ENCODE data around the gene CCDC102B.
"Not testable (repeated sequence)": the region's sequence is repeated elsewhere in the genome, so short reads cannot be mapped to it uniquely, and the experiment has no call there.

Gene CCDC102B

DNA sequence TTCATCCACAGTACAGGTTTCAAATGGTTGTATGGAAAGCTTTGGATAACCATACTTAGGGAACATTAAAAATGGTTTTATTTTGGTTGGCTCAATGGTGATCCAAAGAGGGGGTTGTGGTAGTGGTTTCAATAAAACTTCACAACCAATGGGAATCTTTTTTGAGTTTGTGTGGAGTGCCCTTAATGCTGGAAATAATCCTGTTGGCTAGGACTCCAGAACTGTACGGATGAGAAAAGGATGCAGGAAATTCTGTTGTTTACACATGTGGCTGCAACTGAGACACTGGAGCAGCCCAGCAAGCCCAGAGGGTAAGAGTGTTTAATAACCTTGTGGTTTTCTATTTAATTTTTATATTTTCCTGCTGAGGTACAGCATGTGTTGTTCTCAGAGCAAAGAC lies at the start of gene CCDC102B:
CCDC102B (plus strand) TSS at position 210 of the 400 bp plus-strand sequence. CDS start 38,684 bp downstream, outside the sequence.
- DNase-seq (ENCODE audit: low read depth) = no peak

DNA sequence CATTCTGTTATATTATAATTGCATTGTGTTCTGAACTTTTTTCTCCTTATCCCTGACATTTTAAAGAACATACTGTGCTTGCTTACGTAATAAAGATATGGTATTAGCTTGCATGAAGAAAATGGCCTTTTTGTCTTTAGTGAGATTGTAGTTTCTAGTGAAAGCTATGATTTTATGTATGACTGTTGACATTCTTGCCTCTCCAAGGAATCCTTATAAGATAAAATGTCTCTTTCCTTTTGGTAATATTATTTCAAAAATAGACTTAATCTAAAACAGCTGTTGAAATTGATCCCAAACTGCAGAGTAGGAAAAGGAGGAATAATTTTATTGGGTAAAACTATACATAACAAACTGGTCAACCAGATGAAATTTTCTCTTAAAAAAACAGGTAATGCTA lies 40.8 kb upstream of the CCDC102B start:
- DNase-seq (ENCODE audit: low read depth) = no peak

DNA sequence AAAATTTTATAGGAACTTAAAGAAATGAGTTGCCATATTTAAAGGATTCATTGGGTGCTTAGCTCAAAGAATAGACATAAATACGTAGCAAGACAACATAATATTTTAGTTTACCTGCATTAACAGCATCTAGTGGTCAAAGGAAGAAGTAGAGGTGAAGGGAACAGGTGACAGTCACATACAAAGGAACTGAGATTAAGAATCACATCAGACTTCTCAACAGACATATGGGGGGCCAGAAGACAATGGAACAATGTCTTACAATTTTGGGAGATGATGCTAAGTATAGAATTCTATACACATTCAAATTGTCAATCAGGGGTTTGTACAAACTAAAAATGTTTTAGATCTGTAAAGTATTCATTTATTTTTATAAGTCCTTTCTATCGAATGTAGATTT lies 38.6 kb upstream of the CCDC102B start:
- DNase-seq (ENCODE audit: low read depth) = no peak

DNA sequence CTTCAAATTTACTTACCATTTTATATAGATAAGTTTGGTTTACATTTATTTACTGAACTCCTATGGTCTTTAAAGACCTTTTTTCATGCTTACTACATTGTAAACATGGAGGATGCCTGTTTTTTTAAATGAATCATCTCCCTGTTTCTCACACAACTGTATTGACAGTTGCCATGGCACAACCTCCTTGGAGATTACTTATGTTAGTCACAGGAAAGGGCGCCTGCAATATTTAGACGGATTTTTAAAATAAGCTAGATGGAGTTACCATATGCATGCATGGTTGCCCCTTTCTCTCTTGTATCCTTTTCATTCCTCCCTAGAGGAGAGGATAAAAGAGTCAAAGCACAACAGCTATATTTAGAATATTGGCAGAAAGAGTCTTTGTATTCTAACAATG lies 34.8 kb upstream of the CCDC102B start:
- no peak for DNase-seq (ENCODE audit: low read depth)

DNA sequence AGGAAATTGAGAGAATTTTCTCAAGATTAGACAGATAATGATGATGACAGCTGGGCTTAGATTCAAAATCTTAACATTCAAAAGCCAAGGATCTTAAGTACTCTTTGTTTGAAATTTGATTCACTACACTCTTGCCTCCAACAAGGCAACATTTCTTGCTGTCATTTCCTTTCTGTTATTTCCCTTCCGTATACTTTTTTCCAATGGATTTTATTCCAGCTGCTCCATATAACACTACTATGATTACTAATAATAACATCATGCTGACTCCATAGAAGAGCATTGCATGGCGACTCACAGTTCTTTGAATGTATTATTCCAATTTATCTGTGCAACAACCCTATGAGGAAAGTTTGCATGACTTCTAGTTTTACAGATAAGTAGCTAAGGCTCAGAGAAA lies 33.9 kb upstream of the CCDC102B start:
- no peak for DNase-seq (ENCODE audit: low read depth)

DNA sequence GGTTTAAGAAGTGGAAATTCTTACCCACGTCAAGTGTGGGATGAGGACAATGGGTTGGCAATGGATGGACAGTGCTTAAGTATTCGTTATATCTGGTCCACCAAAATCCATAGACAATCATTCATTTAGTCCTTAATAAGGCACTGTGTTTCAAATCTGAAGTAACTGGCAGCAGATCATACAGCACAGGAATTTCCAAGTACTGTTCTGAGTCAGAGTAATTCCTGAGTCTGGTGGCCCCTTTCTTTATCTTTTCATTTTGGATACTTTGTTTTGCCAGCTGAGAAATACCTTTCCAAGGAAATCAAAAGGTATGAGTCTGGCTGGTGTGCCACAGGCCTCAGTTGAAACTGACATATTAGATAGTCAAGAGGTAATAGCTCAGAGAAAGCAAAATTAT lies 31.4 kb upstream of the CCDC102B start:
- DNase-seq (ENCODE audit: low read depth) = no peak

DNA sequence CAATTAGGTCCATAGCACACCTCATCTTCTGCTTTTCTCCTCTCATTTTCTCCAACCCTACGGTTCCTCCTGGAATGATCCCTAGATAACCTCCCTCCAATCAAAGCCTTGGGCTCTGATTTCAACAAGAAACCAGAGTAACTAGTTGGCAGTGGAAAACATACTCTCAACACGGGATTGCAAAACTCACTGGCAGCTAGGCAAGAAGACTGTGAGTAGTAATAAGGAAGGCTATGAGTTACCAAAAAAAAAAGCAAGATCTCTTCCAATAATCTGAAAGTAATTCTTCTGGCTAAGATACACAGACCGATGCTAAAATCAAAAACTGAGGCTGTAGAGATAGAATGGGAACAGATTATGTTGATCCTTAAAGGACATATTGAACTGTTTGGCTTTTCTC lies 28.4 kb upstream of the CCDC102B start:
- DNase-seq (ENCODE audit: low read depth) = no peak

DNA sequence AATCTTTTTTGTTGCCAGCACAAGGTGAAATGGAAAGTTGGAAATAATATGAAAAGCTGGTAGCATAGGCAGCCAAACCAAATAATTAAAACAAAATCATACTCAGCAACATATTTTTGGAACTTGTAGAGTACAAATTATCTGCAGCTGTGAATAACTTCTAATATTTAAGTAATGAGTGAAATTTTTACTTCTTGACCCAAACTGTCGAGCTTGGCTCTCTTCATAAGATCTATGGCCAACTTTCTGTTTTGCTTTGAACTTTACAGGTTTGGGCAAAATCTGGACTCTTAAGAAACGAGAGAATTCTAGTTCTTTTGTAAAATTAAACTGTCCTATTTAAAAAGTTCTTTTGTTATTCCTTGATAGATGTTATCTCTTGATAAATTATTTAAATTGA lies 25.6 kb upstream of the CCDC102B start:
- no peak for DNase-seq (ENCODE audit: low read depth)

DNA sequence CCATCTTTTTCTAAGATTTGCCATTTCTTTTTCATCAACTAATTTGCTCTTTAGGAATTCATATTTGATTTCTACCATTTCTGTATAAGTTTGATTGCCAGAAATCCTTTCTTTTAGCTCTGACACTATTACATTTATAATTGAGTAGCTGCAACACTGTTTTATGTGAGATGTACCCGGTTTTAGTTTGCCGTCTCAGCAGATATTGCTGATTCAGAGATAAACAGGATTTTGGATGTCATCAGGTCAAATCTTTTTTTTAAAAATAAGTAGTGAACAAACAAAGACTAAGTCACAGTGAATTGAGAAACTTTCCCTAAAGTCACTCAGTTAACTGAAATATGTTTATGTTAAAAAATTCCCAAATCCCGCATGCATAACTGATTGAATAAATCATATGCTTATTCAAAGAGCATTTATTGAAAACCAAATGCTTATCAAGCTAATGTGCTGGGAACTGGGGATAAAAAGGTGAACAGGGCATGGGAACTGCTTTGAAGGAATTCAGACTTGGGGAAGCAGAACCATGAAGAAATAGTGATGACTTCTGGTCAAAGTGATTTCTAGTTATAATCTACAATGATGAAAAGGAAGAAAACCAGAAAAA lies 19.5 kb upstream of the CCDC102B start:
- no peak for DNase-seq (ENCODE audit: low read depth)

DNA sequence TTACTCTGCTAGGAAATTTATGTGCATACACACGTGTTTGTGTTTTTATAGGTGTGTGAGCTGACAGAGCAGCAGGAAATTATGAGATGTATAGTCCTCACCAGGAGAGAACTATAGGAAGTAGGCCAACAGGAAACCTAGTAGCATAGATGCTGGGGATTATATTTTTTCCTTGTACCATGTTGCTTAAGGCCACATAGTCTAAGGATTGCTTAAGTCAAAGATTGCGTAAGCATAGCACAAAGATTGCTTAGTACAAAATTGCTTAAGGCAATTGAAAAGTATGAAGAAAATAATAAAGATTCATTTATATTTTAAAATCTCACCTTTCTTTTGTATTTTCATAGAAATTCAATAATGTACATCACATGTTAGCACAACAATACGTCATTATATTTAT lies 18.7 kb upstream of the CCDC102B start:
- no peak for DNase-seq (ENCODE audit: low read depth)

DNA sequence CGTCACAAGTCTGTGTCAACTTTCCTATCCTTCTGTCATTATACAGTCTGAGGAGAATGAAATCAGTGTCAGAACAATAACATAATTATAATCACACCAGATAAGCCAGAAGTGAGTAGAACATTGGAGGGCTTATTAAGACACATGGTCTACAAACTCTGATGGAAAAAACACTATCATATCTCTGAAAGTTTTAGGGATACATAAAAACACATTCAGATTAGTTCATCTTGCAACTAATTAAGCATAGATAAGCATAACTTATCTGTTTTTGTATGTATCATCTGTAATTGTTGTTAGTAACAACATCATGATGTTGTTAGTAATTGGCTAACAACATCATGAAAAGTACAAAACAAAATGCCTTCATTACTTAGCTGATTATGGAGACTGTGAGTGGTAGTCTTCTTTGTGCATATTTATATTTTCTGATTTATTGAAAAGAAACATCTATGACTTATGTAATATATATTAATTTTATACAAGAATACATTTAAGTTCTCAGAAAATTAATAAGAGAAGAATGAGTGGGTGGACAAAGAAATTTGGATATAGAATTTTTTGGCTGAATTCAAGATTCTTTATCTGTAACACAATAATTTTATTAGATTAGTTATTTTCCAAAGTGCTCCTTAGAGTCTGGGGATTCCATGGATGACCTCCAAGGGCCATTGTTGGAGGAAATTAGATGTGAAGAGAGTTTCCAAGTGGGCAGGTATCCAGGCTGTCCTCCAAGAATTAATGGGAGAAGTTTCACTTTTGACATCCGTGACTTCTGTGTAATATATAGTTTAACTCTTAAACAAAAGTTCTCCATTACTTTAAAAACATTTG lies 16.9 kb upstream of the CCDC102B start:
- no peak for DNase-seq (ENCODE audit: low read depth)

DNA sequence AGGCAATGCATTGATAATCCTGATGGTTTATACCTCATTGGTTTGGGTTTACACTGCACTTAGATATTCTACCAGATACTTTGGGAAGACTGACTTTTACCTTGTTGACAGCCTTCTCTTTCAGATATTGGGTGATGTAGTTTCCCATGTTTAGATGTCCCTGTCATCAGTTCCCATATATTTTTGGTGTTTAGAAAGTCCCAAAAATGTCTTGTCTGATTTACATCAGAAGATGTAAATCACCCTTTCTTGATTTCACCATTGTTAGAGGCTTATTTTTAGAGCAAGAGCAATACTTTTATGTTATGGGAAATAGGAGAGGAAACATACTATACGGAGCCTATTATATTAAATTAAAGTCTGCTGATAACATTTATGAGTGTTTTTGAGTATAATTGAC lies 14.4 kb upstream of the CCDC102B start:
- no peak for DNase-seq (ENCODE audit: low read depth)

DNA sequence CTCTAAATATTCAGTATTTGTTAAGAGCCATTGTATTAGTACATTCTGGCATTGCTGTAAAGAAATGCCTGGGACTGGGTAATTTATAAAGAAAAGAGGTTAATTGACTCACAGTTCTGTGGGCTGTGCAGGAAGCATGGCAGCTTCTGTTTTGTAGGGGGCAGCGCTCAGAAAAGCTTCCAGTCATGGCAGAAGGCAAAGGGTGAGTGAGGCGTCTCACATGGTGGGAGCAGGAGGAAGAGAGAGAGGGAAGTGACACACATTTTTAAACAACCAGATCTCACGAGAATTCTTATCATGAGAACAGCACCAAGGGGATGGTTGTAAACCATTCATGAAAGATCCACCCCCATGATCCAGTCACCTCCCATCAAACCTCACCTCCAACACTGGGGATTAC lies 13.8 kb upstream of the CCDC102B start:
- DNase-seq (ENCODE audit: low read depth) = no peak

DNA sequence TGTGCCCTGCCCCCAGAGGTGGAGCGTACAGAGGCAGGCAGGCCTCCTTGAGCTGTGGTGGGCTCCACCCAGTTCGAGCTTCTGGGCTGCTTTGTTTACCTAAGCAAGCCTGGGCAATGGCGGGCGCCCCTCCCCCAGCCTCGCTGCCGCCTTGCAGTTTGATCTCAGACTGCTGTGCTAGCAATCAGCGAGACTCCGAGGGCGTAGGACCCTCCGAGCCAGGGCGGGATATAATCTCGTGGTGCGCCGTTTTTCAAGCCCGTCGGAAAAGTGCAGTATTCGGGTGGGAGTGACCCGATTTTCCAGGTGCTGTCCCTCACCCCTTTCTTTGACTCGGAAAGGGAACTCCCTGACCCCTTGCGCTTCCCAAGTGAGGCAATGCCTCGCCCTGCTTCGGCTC lies 7.6 kb upstream of the CCDC102B start:
- not testable (repeated sequence) for DNase-seq (ENCODE audit: low read depth)

DNA sequence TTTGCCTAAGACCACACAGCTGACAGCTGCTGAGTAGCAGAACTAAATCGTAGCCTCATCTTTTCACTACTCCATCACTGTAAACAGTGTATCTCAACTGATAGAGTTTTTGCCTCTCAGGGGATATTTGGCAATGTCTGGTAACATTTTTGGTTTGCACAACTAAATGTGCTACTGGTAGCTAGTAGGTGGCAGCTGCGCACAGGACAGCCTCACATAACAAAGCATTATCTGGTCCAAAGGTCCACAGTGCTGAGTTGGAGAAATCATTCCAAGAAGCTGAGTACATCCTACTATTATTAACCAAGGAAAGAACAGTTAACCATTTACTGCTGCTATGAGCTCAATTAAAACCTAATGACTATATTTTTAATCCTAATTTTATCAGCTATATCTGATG lies 6.1 kb upstream of the CCDC102B start:
- DNase-seq (ENCODE audit: low read depth) = no peak

DNA sequence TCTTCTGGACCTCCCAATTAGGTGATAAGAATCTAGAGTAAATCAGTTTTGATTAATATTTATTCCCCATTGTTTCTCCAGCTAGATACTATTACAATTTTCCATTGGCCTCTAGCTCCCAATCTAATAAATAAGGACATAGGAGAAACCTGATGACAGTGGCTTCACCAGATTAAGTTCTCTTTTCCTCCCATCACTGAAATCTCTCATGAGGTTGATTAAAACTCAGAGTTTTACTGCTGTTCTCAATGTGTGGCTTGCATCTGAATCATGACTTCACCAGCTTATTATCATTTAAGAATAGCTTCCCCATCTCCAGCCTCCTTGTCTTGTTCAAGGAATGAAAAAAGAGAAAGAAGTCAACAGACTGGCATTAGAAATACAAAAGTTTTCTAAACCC lies 3.9 kb upstream of the CCDC102B start:
- DNase-seq (ENCODE audit: low read depth) = no peak

DNA sequence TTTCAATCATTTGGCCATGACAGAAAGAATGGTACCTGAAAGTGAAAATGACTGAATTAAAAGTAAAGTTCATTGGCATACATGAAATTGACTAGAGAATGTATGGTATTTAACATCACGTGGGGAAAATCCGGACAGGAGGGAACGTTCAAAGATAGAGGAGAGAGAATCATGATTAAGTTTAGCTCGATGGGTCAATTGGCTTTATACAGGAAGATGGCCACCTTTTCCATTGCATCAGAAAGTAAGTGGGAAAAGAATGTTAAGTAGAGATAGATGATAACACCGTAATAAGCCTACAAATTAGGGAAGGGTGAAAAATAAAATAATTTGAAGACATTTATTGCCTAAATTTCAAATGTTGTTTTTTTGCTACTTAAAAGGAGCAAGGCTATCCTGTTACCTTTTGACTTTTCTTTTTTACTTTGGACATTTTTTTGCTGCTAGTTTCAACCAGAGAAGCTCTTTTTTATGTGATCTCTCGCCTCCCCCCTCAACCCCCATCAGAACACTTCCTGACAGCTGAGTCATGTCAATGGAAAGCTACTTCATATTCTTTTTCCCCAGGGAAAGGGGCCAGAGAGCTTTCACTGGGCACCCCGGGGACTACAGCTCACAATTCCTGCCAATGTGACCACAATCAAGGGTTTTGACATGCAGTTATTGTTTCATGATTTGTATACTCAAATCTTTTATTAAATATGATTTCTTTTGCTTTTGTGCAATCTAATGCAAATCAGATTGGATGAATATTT lies 767 bp upstream of the CCDC102B start:
- no peak for DNase-seq (ENCODE audit: low read depth)

DNA sequence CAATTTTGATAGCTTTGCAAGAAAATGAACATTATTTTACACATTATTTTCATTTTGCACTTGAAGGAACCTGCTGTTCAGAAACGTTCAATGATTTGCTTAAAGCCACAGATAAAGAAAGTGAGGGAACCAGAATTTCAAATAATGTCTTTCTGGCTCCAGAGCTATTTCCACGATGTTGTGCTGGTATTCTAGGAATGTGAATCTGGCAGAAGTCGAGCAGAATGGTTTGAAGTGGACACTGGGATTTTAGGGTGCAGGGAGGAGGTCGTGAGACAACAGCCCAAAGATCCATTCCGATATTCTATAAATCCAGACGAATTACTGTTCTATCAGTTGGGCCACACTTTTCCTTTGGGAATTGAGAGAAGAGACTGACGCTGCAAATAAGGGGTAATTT lies 2.2 kb downstream of the CCDC102B start:
- DNase-seq (ENCODE audit: low read depth) = no peak

DNA sequence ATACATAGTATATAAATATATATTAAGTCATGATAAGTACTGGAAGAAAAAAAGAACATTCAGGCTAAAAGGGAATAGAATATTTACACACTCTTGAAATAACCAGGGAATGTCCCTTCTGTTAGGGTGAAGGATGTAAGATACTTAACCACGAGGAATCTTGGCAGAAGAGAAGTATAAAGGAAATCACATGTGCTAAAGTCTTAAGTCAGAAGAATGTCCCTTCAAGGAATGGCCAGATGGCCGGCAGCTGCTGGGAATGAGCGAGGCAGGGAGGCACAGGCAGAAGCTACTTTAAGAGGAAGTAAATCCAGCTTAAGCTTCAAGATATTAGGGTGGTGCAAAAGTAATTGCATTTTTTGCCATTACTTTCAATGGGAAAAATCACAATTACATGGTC lies 5.5 kb downstream of the CCDC102B start:
- DNase-seq (ENCODE audit: low read depth) = no peak

DNA sequence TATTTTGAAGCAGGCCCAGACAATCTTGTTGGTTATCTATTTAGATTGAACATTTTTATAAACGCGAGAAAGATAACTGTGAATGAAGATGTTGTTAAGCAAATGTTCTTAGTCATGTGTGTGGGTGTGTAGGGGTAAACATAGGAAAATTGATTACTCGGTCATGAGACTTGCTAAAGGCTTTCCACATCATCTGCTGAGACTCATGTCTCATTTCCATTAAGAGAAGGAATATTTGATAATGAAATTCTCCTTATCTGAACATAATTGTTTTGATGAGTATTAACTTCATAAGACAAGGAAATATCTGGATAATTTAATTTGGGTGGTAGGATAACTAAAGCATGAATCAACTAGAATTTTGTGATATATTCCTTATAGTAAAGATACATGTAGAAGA lies 19.7 kb downstream of the CCDC102B start:
- no peak for DNase-seq (ENCODE audit: low read depth)

DNA sequence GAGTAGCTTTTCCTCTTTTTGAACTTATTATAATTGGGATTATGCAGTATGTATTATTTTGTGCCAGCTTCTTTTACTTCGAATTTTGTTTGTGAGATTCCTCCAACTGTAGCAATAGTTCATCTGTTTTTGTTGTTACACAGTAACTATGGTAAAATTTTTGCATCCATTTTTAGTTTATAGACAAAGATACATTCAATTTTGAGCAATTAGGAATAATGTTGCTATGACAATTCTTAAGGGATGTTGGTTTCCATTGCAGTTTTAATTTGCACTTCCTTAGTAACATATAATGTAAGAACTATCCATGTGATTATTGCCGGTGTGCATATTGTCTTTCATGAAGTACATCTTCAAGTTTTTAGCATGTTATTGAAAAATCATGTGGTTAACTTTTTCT lies 20.7 kb downstream of the CCDC102B start:
- DNase-seq (ENCODE audit: low read depth) = no peak

DNA sequence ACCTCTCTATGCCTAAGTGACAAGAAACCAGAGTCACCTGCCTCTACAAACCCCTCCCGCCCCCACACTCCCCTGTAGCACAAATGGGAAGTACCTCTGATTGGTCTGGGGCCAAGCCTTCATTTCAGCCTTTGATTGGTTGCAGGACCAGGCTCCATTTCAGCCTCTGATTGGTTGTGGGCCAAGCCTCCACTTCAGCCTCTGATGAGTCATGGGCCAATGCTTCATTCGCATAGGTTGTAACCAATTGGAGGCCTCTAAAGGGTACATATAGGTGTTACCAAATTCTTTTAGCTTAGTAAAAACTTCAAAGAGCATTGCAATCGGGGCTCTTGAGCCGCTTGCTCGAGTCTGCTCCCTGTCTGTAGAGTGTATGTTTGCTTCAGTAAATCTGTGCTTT lies 25.0 kb downstream of the CCDC102B start:
- no peak for DNase-seq (ENCODE audit: low read depth)

DNA sequence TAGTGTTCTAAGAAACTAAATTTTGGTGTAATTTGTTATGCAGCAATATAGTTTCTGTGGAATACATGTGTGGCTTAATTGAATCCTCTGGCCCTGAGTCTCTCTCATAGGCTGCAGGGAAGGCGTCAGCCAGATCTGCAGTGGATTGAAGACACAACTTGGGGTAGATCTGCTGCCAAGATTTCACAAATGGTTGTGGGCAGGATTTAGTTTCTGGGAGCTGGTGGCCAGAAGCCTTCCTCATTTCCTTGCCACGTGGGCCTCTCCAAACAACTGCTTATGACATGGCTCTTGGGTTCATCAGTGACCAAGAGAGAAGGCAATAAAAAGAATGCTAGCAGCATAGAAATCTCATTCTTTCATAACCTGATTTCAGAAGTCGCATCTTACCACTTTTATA lies 28.2 kb downstream of the CCDC102B start:
- no peak for DNase-seq (ENCODE audit: low read depth)

Measured in stimulated activated CD8-positive, alpha-beta memory T cell treated with anti-CD3 and anti-CD28 coated beads, Interleukin-15, amount 100 ng/mL, for 1 hour (primary cell).